GM18868 (cell line): ENCODE results near the gene GP1BB.
"Not testable (repeated sequence)": the region's sequence is repeated elsewhere in the genome, so short reads cannot be mapped to it uniquely, and the experiment has no call there.

Experiments used
- ATAC-seq: cut with Tn5 transposase; IDR thresholded peaks from one replicate; pipeline ENCODE4 v1.9.1; 2021; ENCODE audit warnings: mild to moderate bottlenecking, moderate library complexity; ENCODE audit not compliant: unreplicated experiment

The GP1BB gene

DNA sequence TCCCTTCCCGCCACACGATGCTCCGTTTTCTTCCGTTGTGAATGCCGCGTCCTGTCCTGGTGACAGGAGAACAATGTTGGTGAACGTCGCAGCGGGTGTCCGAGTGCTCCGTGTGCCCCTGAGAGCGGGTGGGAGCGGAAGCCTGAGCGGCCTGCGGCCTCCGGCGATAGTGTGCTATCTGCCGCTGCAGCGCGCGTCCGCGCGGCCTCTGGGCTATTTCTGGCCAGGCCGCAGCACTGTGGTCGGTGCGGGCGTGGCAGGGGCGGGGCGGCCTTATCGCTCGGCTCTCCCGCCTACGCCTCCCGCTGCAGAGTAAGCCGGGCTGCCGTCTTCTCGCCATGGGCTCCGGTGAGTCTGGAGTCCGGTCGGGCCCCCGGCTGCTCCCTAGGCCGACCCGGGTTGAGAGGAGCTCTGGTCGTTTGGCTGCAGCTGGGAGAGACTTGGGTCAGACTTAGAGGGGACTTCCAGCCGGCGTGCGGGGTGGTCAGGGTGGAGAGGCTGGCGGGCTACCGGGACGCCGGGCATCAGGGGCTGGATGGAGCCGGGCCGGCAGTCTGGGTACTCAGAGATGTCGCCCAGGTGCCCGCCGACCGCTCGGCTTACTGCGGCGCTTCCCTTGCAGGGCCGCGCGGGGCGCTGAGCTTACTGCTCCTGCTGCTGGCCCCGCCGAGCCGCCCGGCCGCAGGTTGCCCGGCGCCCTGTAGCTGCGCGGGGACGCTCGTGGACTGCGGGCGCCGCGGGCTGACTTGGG is at the start of gene GP1BB:
Gene GP1BB, plus strand, starts transcription at position 308 of the 751 bp plus-strand sequence. Its CDS starts 31 bp downstream, at position 339.
- ATAC-seq: no peak

DNA sequence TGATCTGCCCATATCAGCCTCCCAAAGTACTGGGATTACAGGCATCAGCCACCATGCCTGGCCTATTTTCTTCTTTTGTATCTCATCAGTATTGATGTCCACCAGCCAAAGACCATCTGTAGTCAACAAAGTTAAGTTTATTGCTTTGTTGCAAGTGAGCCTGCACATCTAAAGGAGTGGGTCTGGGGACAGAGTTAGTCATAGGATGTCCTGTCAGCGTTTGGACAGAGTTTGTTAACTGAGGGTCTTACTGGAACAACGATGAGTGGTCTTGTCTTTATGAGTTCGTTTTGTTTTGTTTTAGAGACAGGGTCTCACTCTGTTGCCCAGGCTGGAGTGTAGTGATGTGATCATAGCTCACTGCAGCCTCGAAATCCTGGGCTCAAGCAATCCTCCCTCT is 49.7 kb upstream of the GP1BB start:
- ATAC-seq: no peak

- ATAC-seq: no peak
These were observed 49.0 kb upstream of the GP1BB start for GRCh38 chr22:19674129-19674928.

- no peak for ATAC-seq
These were observed 48.4 kb upstream of the GP1BB start for GRCh38 chr22:19674929-19675253.

- no peak for ATAC-seq
These were observed 47.9 kb upstream of the GP1BB start for GRCh38 chr22:19675428-19675827.

DNA sequence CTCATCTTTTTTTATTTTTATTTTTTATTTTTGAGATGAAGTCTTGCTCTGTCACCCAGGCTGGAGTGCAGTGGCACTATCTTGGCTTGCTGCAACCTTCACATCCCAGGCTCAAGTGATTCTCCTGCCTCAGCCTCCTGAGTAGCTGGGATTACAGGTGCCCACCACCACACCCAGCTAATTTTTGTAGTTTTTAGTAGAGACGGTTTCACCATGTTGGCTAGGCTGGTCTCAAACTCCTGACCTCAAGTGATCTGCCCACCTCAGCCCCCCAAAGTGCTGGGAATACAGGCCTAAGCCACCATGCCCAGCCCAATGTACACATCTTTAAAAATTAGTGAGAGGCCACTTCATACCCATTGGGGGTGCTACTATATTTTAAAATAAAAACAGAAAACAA is 46.9 kb upstream of the GP1BB start:
- not testable (repeated sequence) for ATAC-seq

DNA sequence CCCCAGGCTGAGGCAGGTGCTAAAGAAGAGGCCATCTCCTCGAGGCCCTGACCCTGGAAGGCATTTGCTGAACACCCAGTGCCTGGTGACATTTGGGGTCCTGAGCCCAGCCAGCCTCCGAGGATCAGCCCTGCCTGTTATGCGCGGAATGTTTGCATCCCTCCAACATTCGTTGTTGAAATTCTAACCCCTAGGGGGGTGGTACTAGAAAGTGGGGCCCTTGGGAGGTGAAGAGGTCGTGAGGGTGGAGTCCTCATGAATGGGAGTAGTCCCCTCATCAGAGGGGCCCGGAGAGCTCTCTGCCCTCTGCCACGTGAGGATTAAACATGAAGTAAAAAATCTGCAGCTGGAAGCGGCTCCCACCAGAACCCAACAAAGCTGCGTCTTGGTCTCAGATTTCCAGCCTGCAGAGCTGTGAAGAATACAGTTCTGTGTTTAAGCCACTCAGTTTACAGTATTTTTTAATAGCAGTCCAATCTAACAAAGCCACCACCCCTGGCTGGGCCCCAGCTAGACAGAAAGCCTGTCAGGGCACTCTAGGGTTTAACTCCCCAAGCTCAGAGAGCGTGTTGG is 44.3 kb upstream of the GP1BB start:
- no peak for ATAC-seq

DNA sequence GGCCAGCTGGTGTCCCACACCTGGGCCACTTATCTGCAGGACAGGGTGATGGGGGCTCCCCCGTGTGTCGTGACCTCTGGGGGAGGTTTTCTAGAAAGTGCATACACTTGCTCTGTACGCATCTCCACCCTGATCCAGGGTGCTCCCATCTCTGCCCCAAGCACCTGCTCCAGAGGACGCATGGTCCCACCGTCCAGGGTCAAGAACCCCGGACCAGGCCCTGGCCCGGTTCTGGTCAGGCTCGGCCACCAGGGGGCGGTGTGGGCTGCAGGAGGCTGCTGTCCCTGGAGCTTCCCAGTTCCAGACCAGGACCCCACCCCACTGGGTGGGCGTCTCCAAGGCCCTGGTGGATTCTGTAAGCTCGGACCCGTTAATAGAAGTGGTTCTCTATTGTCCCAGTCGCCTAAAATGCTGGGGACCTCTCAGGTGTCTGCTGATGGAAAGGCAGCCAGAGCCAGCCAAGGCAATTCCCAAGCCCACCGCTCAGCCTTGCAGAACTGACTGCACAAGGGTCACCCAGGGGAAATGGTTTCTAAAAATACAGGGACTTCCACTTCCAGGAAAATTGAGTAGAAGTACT is 43.7 kb upstream of the GP1BB start:
- no peak for ATAC-seq

DNA sequence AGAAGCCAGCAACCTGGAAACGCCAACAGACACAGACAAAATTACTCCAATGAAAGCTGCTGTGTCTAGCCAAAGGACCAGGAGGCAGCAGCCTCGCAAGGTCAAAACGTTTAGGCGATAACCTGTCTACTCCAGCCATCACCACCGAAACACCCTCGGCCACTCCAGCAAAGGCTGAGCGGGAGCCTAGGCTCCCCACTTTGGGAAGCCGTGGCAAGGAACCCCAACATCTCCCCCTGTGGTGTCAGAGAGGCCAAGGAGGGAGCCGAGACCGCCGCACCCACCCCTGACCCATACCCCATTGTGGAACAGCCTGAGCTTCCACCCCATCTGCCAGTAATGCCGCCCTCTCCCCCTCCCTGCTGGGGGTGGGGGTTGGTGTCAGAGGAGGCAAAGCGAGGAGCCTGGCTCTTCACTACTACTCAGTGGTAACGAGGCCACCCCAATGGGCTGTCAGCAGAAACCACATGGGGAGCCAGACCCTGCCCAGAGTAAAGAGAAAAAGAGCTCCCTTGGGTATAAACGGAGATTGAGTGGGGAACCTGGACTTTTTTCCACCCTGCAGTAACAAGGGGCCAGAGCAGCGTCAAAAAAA is 43.0 kb upstream of the GP1BB start:
- no peak for ATAC-seq

DNA sequence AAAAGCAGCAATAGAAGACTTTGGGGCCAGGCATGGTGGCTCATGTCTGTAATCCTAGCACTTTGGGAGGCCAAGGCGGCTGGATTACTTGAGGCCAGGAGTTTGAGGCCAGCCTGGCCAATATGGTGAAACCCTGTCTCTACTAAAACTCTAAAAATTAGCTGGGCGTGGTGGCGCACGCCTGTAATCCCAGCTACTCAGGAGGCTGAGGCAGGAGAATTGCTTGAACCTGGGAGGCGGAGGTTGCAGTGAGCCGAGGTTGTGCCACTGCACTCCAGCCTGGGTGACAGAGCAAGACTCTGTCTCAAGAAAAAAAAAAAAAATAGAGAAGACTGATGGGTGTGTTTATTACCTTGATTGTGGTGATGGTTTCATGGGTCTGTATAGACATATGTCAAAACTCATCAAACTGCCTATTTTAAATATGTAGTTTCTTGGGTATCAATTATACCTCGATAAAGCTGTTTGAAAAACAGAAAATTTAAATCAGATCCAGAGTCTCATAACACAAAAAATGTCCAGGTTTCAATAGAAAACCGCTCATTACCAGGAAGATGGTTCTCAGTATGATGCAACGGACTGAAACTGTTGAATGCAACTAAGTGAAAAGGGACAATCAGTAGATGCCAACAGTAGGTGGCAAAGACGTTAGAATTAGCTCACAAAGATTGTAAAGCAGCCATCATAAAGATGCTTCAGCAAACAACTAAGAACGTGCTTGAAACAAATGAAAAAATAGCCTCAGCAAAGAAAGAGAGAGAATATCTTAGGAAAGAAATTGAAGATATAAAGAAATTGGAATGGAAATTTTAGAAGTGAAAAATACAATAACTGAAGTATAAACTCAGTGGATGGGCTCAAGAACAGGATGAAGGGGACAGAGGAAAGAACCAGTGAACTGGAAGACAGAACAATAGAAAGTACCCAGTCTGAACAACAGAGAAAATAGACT is 42.2 kb upstream of the GP1BB start:
- ATAC-seq: no peak

DNA sequence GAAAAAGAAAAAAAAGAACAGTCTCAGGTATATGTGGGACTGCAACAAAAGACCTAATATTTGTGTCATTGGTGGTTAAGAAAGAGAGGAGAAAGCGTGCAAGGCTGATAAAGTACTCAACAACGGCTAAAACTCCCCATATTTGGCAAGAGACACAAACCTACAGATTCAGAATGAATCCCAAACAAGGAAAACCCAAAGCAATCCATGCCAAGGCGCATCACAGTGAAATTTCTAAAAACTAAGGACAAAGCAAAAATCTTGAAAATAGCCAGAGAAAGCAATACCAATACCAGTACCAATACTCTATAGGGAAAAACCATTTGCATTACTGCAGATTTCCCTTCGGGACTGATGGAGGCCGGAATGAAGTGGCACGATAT is 41.5 kb upstream of the GP1BB start:
- no peak for ATAC-seq

GRCh38 chr22:19686946-19687345 is 36.4 kb upstream of the GP1BB start:
- no peak for ATAC-seq

DNA sequence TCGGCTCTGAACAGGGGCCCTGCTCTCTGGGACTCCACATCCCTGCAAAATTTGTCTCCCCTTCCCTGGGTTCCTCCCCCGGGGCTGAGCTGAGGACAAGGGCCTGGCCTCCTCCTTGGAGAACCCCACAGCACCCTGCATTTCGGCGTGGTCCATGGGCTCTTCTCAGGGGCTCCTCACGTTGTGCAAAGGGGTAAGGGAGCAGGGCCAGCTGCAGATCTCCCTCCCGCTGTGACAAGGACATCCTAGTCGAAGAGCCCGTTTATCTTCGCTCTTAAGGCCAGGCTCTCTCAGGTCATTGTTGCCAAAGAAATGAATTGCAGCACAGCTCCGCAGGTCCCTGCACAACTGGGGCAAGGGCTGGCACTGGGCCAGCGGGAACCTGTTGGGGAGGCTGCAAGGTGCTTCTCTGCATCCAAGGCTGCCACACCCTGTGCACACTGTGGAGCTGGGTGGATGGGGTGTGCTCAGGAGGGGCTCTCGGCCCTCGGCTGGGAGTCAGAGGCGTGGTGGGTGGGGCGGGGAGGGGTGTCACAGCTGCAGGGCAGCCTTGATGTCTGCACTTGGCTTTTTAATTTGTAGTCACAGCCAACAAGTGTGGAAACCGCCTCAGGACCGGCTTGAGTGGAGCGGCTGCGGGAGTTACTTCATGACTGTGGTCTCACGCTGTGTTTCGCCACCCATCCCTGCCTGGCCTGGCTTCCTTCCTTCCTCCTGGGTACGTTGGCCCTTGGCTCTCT is 35.6 kb upstream of the GP1BB start:
- no peak for ATAC-seq

- ATAC-seq: no peak
These were observed 34.7 kb upstream of the GP1BB start for GRCh38 chr22:19688301-19689290.

DNA sequence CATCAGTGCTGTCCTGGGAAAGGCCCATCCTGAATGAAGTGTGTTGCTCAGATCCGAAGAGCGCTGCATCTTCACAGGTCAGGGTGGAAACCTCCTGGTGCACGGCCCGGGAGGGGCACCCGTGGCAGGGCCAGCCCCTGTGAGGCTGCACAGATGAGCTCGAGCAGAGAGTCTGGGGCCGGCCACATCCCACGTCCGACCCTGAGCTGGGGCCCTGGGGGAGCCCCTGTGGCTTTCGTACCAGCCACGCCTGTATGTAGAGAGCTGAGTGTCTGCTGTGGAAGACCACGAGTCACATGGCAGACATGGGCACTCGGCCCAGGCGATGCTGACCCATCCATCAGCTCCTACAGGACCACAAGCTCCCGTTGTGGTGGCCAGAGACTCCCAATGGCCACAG is 33.9 kb upstream of the GP1BB start:
- no peak for ATAC-seq

DNA sequence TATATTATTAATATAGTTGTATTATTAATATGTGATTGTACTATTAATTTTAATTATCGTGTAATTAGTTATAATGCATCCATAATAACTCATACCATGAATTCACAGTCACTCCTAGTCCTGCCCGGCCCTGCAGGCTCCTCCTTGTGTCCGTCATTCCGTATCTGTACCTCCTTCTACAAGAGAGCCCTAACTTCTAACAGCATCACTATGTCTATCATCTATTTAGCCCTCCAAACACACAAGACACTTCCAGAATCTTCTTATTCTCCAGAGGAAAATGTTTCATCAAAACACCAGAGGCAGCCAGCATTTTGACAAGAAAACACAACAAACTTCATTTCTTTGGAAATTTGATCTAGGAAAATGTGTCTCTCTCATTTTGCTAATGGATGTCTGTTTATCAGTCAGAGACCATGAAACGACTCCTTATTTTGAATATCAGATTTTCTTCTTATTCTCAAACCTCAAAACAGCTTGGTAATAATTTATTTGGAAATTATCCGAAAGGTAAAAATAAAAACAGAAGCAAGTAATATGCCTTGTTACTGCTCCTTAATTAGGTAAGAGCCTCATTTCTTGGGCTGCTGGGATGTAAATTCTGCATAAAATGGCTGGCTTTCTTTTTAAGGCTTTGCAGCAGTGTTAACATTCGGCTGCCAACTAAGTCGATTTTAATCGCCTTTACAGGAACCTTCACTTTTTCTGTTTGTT is 32.2 kb upstream of the GP1BB start:
- no peak for ATAC-seq

DNA sequence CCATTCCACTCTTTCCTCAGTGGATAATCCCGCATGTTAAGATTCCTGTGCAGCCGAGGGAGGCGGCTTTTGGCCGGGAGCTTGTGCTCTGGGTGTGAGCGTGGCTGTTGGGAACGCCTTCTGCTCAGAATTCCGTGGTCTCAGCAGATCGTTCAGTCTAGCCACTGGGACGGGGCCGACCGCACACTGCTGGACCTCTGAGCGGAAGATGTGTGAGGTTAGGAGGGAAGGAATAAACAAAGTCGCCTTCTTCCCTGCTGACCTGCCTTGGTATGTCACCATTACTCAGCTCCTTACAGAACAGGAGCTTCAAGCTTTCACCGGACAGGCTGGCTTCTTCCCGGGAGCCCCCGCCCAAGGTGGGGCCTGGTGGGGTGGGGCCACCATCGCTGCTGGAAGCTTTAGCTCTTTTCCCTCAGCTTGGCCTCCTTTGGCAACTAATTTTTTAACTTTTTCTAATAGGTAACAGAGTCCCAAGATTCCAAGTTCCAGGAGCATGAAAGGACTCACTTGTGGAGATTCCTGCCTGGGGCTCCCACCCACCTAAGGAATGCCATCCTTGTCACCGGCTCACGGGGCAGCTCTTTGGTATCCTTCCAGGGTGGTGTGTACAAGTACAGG is 31.5 kb upstream of the GP1BB start:
- ATAC-seq: no peak
